Heart left ventricle (tissue), 16 donors: ENCODE data around the gene EPGN. TPM values are rescaled to one million over a fixed set of nuclear protein-coding genes. Genes with fewer than 3 reads are reported as not detected.

Experiments used
- ATAC-seq, 4 donors: fragments of 200-7000 bp; cut with Tn5 transposase; one replicate each; pipeline ENCODE4 v1.9.1; 2020 to 2022; ENCODE audit warnings: moderate library complexity in 4 of 4, mild to moderate bottlenecking in 3 of 4, moderate number of reproducible peaks in 1 of 4
- DNase-seq, 5 donors: peaks; one replicate each; pipeline ENCODE4 v3.0.0-alpha.2; 2020
- H3K27ac ChIP-seq, 12 donors: fragments of 200-600 bp; sonication (generic) in 4 of 12; one replicate each; pipeline versions ENCODE4 v1.5.0 to v1.8.0; 2016 to 2022; ENCODE audit warnings: mild to moderate bottlenecking in 2 of 12
- H3K27me3 ChIP-seq, 9 donors: fragments of 200-600 bp; sonication (generic) in 2 of 9; one replicate each; pipeline versions ENCODE4 v1.5.1 to v1.8.0; 2016 to 2022; ENCODE audit warnings: mild to moderate bottlenecking in 3 of 9
- H3K36me3 ChIP-seq, 9 donors: fragments of 200-600 bp; sonication (generic) in 2 of 9; one replicate each; pipeline versions ENCODE4 v1.5.0 to v1.8.0; 2018 to 2022; ENCODE audit warnings: mild to moderate bottlenecking in 2 of 9
- H3K4me1 ChIP-seq, 12 donors: fragments of 200-600 bp; sonication (generic) in 4 of 12; one replicate each; pipeline versions ENCODE4 v1.5.0 to v1.8.0; 2016 to 2022; ENCODE audit warnings: mild to moderate bottlenecking in 3 of 12
- H3K4me3 ChIP-seq, 12 donors: fragments of 200-600 bp; sonication (generic) in 4 of 12; one replicate each; pipeline versions ENCODE4 v1.5.0 to v1.8.0; 2017 to 2022; ENCODE audit warnings: mild to moderate bottlenecking in 9 of 12, moderate library complexity in 4 of 12
- H3K9me3 ChIP-seq, 12 donors: fragments of 200-600 bp; sonication (generic) in 4 of 12; one replicate each; pipeline versions ENCODE4 v1.5.0 to v1.8.0; 2016 to 2022; ENCODE audit warnings: mild to moderate bottlenecking in 1 of 12
- CTCF ChIP-seq, 12 donors: fragments of 200-600 bp; sonication (generic) in 4 of 12; IDR thresholded peaks; one replicate each; pipeline versions ENCODE4 v1.5.0 to v1.8.0; 2018 to 2022; ENCODE audit warnings: antibody characterized with exemption in 12 of 12, mild to moderate bottlenecking in 5 of 12
- POLR2A ChIP-seq, 2 donors: fragments of 450-650 bp; IDR thresholded peaks; one replicate each; pipeline ENCODE4 v1.6.1; 2017; ENCODE audit warnings: antibody characterized with exemption in 2 of 2, mild to moderate bottlenecking in 2 of 2, moderate library complexity in 2 of 2
- WGBS, 4 donors: extraction: QIAGEN DNeasy Blood & Tissue Kit in 2 of 4; methylation state at CpG; one replicate each; pipeline versions ENCODE4 v1.1.5 to v1.1.7; 2013 to 2018; 5-methylcytosine and 5-hydroxymethylcytosine counted together
- intact Hi-C, 10 donors: fragments of 100-400 bp; cut with DNase I; formaldehyde crosslinking; loops; one replicate each; pipeline versions ENCODE4 v1.11.1 to v1.14.2; 2022
- polyA plus RNA-seq, 2 donors: library from polyadenylated mRNA; stranded (reverse); fragments of 200-250 nt; gene quantifications; one replicate each; pipeline ENCODE4 v1.2.3, GENCODE V29; 2013
- total RNA-seq, 9 donors: library from RNA; depleted of rRNA in 2 of 9; stranded (reverse); fragments of >200 nt in 2 of 9; fragmentation: NEBNext Ultra II Directional in 3 of 9; extraction: Animal tissue kit (Norgen Biotek cat#: 25700) in 3 of 9; gene quantifications; one replicate each; pipeline versions ENCODE4 v1.1.0 to v1.2.4, GENCODE V29; 2016 to 2023
- donor health status: ischemic (EF 13 %, LVEDD 7.1; RV severe dilation, severe dysfunction).
- donor health status: healthy with polysubstance abuse.
- donor health status: DM: no; HTN: yes; CAD: no.
- donor health status: DM: no; HTN: no; CAD: no.
- donor health status: ischemic (EF 25% LVEDD 6.9; RV normal size, moderate dysfunction).
- donor health status: ischemic (EF 25% LVEDD 5.7; RV mildly dilated, moderate dysfunction).
- donor health status: healthy.
- donor health status: DM: yes; HTN: yes; CAD: no.
- donor health status: ischemic (EF 35%, LVEDD 5.7; RV mildly dilated, moderate dysfunction).
- donor health status: nonischemic (EF 11% LVEDD 7.7; RV severe dilation, severe dysfunction).
- donor health status: DM: yes; HTN: yes; CAD: no.
- donor health status: PGD.
- donor health status: ischemic (EF 29% LVEDD 5.4; RV normal size, mild dysfunction).
- donor health status: nonischemic (EF 23%, LVEDD 6.1; RV moderate dilation, normal function).

Gene EPGN
- total and polyA plus RNA-seq, 11 donors = 5.8 TPM; not detected in 10

- H3K27ac ChIP-seq = no peak overlapping the region
- TF ChIP-seq CTCF (IDR thresholded peaks at IDR 0.05) = no peak
- no peak for TF ChIP-seq POLR2A (IDR thresholded peaks at IDR 0.05)
- H3K27me3 ChIP-seq = no peaks in the 10 kb centered on the region
- H3K9me3 ChIP-seq = no peaks in the 10 kb centered on the region
- no peaks in the 10 kb centered on the region for H3K4me1 ChIP-seq
- intact Hi-C loops = no loop called here
- WGBS, 4 donors = 38 to 52% (median 51%) methylated on average over 2 of the region's 2 CpGs
- ATAC-seq (no peak), DNase-seq (no peak)
- H3K36me3 ChIP-seq = no peaks in the 10 kb centered on the region
- no peak overlapping the region for H3K4me3 ChIP-seq
These were observed 8.1 kb downstream of the EPGN start for GRCh38 chr4:74316397-74316796.

- H3K27ac ChIP-seq = no peak overlapping the region
- H3K4me3 ChIP-seq = no peak overlapping the region
- TF ChIP-seq POLR2A (IDR thresholded peaks at IDR 0.05) (no peak), CTCF (IDR thresholded peaks at IDR 0.05) (no peak)
- no peaks in the 10 kb centered on the region for H3K36me3 ChIP-seq
- ATAC-seq = peak in 2 of 4 donors; percentile 39 to 69
- no peaks in the 10 kb centered on the region for H3K4me1 ChIP-seq
- H3K9me3 ChIP-seq = no peaks in the 10 kb centered on the region
- H3K27me3 ChIP-seq = peaks cover 0 to 5% (median 0%) of the 10 kb centered on the region in 9 donors
- no peak for DNase-seq
- intact Hi-C loops = no loop called here
- 58 to 76% (median 61%) methylated on average over 3 of the region's 3 CpGs for WGBS, 4 donors
These were observed 9.5 kb downstream of the EPGN start for GRCh38 chr4:74317616-74318246.

GRCh38 chr4:74318276-74318675 lies 10.0 kb downstream of the EPGN start:
- H3K36me3 ChIP-seq = no peaks in the 10 kb centered on the region
- TF ChIP-seq CTCF (IDR thresholded peaks at IDR 0.05) (no peak), POLR2A (IDR thresholded peaks at IDR 0.05) (no peak)
- H3K4me3 ChIP-seq = no peak overlapping the region
- no peaks in the 10 kb centered on the region for H3K9me3 ChIP-seq
- intact Hi-C loops = no loop called here
- no peak overlapping the region for H3K27ac ChIP-seq
- WGBS, 4 donors = 61 to 72% (median 68%) methylated on average over 2 of the region's 2 CpGs
- H3K27me3 ChIP-seq = peaks cover 0 to 5% (median 0%) of the 10 kb centered on the region in 9 donors
- ATAC-seq = no peak
- no peaks in the 10 kb centered on the region for H3K4me1 ChIP-seq
- no peak for DNase-seq

GRCh38 chr4:74319470-74319869 lies 11.2 kb downstream of the EPGN start:
- H3K4me1 ChIP-seq = no peaks in the 10 kb centered on the region
- no peak overlapping the region for H3K27ac ChIP-seq
- DNase-seq (no peak), ATAC-seq (no peak)
- H3K27me3 ChIP-seq = peaks cover 0 to 5% (median 0%) of the 10 kb centered on the region in 9 donors
- H3K36me3 ChIP-seq = no peaks in the 10 kb centered on the region
- intact Hi-C loops = no loop called here
- 76 to 82% (median 79%) methylated on average over 6 of the region's 6 CpGs for WGBS, 4 donors
- H3K9me3 ChIP-seq = no peaks in the 10 kb centered on the region
- H3K4me3 ChIP-seq = no peak overlapping the region
- no peak for TF ChIP-seq CTCF (IDR thresholded peaks at IDR 0.05)
- no peak for TF ChIP-seq POLR2A (IDR thresholded peaks at IDR 0.05)
